GM19452 (cell line): ENCODE data around the gene GRIA4.
"Not testable (repeated sequence)": the region's sequence is repeated elsewhere in the genome, so short reads cannot be mapped to it uniquely, and the experiment has no call there.

Source experiments
- ATAC-seq: cut with Tn5 transposase; IDR thresholded peaks from one replicate; pipeline ENCODE4 v1.9.1; 2021; ENCODE audit not compliant: unreplicated experiment

The GRIA4 gene

GRCh38 chr11:105785850-105786249, 176.0 kb downstream of the GRIA4 start:
- ATAC-seq = not testable (repeated sequence)

- ATAC-seq = no peak
These were observed 176.9 kb downstream of the GRIA4 start for GRCh38 chr11:105786741-105787140.

GRCh38 chr11:105789579-105790420, 179.9 kb downstream of the GRIA4 start:
- ATAC-seq = no peak

GRCh38 chr11:105790840-105791239, 181.0 kb downstream of the GRIA4 start:
- no peak for ATAC-seq

GRCh38 chr11:105793092-105793491, 183.2 kb downstream of the GRIA4 start:
- ATAC-seq = no peak

- ATAC-seq = no peak
These were observed 189.4 kb downstream of the GRIA4 start for GRCh38 chr11:105799263-105799662.

- ATAC-seq = no peak
These were observed 190.0 kb downstream of the GRIA4 start for GRCh38 chr11:105799728-105800462.

- no peak for ATAC-seq
These were observed 192.5 kb downstream of the GRIA4 start for GRCh38 chr11:105802390-105802789.

- ATAC-seq = no peak
These were observed 201.4 kb downstream of the GRIA4 start for GRCh38 chr11:105811242-105811641.

- no peak for ATAC-seq
These were observed 211.5 kb downstream of the GRIA4 start for GRCh38 chr11:105821372-105821771.

GRCh38 chr11:105821781-105822180, 211.9 kb downstream of the GRIA4 start:
- no peak for ATAC-seq

GRCh38 chr11:105823495-105824033, 213.7 kb downstream of the GRIA4 start:
- ATAC-seq = no peak

GRCh38 chr11:105824457-105825013, 214.7 kb downstream of the GRIA4 start:
- ATAC-seq = no peak

GRCh38 chr11:105825141-105825540, 215.3 kb downstream of the GRIA4 start:
- ATAC-seq = no peak

GRCh38 chr11:105827906-105828305, 218.0 kb downstream of the GRIA4 start:
- ATAC-seq = no peak

- ATAC-seq = peak; percentile 93
These were observed 219.2 kb downstream of the GRIA4 start for GRCh38 chr11:105829084-105829483.

GRCh38 chr11:105834461-105834860, 224.6 kb downstream of the GRIA4 start:
- ATAC-seq = no peak

- ATAC-seq = no peak
These were observed 229.0 kb downstream of the GRIA4 start for GRCh38 chr11:105838668-105839384.

- no peak for ATAC-seq
These were observed 230.5 kb downstream of the GRIA4 start for GRCh38 chr11:105840391-105840790.

GRCh38 chr11:105852403-105852802, 242.5 kb downstream of the GRIA4 start:
- ATAC-seq = no peak

- ATAC-seq = no peak
These were observed 244.4 kb downstream of the GRIA4 start for GRCh38 chr11:105854269-105854668.
